HepG2 (cell line): ENCODE data around the gene USP8. TPM values are rescaled to one million over a fixed set of nuclear protein-coding genes. Genes with fewer than 3 reads are reported as not detected.

Source experiments
- AGO2 ChIP-seq: fragments of 200-400 bp; formaldehyde crosslinking; optimal IDR thresholded peaks from 2 replicates; pipeline ENCODE3; 2017; ENCODE audit warnings: mild to moderate bottlenecking, low read depth, low read length, moderate library complexity
- ZNF138 ChIP-seq: sonication (generic); formaldehyde crosslinking; IDR thresholded peaks from 2 replicates; pipeline ENCODE4 v1.5.0; 2020; ENCODE audit warnings: mild to moderate bottlenecking, low read depth, missing genetic modification reagents
- polyA plus RNA-seq, 8 experiments: library from polyadenylated mRNA; depleted of rRNA in 3 of 8; stranded (reverse) in 7 of 8; unstranded in 1 of 8; fragments of >200 nt; fragmentation: Illumina TruSeq in 4 of 8; extraction: Trizol in 4 of 8; gene quantifications; 2 replicates each; pipeline versions ENCODE4 v1.2.1 to v1.2.3, GENCODE V29; 2011 to 2016; ENCODE audit warnings: low read depth in 4 of 8, missing spikeins in 1 of 8, mixed read lengths in 1 of 8; ENCODE audit not compliant: insufficient read depth in 1 of 8
- total RNA-seq, 5 experiments: library from RNA; depleted of rRNA; stranded (reverse); fragments of >200 nt; fragmentation: Illumina TruSeq; extraction: Trizol; gene quantifications; 2 replicates each; pipeline ENCODE4 v1.2.3, GENCODE V29; 2016; ENCODE audit warnings: low read depth in 1 of 5
- TF ChIP-seq, protein P1 (sequence below): sonication (generic); formaldehyde crosslinking; conservative IDR thresholded peaks from 2 replicates; pipeline ENCODE4 v1.4.0; 2020; ENCODE audit warnings: mild to moderate bottlenecking, missing genetic modification reagents, moderate library complexity
- TF ChIP-seq, protein P2 (sequence below), 2 experiments: sonication (generic) in 1 of 2; formaldehyde crosslinking in 1 of 2; IDR thresholded peaks; 2 replicates each; pipeline versions ENCODE4 v1.4.0 to v1.6.1; 2018 to 2020; ENCODE audit warnings: missing genetic modification reagents in 2 of 2, borderline replicate concordance in 1 of 2, low read depth in 1 of 2, mild to moderate bottlenecking in 1 of 2, missing biosample characterization in 1 of 2
- TF ChIP-seq, protein P3 (sequence below): sonication (generic); IDR thresholded peaks from 2 replicates; pipeline ENCODE4 v1.6.1; 2016; ENCODE audit warnings: low read depth, borderline replicate concordance
- TF ChIP-seq, protein P4 (sequence below): sonication (generic); formaldehyde crosslinking; IDR thresholded peaks from 2 replicates; pipeline ENCODE4 v1.8.0; 2023; ENCODE audit warnings: mild to moderate bottlenecking, missing genetic modification reagents
- TF ChIP-seq, protein P5 (sequence below): sonication (generic); formaldehyde crosslinking; IDR thresholded peaks from 2 replicates; pipeline ENCODE4 v1.4.0; 2020; ENCODE audit warnings: missing genetic modification reagents
- TF ChIP-seq, protein P6 (sequence below): sonication (generic); formaldehyde crosslinking; IDR thresholded peaks from 2 replicates; pipeline ENCODE4 v1.9.0; 2021; ENCODE audit warnings: missing genetic modification reagents, mild to moderate bottlenecking, borderline replicate concordance
- TF ChIP-seq, protein P7 (sequence below): sonication (generic); formaldehyde crosslinking; conservative IDR thresholded peaks from 2 replicates; pipeline ENCODE4 v1.4.0; 2020; ENCODE audit warnings: missing genetic modification reagents

Gene USP8
- total and polyA plus RNA-seq, 2 of the 13 experiments (the other 11 are each of a cell fraction or from before 2014, with no cell fraction given) = 36.4 to 50.7 TPM

DNA sequence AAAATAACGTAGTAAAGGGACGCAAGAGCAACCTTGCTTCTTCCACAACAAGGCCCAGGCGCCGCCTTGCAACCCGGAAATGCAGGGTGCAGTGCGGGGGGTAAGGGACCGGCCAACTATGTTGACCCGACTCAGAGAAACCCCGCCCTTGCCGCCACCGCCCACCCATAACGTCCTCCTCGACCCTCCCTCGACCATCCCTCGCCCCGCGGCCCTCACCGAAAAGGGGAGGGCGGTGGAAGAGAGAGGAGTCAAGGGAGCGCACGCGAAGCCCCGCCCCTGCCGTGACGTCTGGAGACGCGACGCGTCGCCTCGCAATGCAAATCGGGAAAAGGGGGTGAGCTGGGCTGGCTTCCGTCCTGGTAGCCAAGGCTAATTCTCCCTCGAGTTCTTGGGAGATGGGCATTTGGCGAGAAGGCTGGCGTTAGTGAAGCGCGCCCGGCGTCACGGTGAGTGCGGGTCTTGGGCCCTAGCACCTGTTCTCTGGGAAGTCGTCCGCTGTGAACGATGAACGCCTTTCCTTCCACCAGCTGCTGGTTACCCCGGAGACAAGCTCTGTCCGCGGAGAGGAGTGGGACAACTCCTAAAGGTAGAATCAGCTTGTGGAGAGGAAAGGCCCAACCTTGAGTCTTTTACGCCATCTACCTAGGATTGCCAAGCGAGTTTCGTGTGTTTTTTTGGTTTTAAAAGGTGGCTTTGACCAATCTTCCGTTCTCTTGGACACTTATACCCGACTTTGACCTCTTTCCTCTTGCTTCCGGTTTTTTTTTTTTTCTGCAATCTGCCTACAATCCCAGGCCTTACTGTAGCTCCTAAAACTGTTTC, at the start of gene USP8 (continued):
- TF ChIP-seq, protein P1, sequence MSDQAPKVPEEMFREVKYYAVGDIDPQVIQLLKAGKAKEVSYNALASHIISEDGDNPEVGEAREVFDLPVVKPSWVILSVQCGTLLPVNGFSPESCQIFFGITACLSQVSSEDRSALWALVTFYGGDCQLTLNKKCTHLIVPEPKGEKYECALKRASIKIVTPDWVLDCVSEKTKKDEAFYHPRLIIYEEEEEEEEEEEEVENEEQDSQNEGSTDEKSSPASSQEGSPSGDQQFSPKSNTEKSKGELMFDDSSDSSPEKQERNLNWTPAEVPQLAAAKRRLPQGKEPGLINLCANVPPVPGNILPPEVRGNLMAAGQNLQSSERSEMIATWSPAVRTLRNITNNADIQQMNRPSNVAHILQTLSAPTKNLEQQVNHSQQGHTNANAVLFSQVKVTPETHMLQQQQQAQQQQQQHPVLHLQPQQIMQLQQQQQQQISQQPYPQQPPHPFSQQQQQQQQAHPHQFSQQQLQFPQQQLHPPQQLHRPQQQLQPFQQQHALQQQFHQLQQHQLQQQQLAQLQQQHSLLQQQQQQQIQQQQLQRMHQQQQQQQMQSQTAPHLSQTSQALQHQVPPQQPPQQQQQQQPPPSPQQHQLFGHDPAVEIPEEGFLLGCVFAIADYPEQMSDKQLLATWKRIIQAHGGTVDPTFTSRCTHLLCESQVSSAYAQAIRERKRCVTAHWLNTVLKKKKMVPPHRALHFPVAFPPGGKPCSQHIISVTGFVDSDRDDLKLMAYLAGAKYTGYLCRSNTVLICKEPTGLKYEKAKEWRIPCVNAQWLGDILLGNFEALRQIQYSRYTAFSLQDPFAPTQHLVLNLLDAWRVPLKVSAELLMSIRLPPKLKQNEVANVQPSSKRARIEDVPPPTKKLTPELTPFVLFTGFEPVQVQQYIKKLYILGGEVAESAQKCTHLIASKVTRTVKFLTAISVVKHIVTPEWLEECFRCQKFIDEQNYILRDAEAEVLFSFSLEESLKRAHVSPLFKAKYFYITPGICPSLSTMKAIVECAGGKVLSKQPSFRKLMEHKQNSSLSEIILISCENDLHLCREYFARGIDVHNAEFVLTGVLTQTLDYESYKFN (CRISPR knock-in tag) = peak; percentile 66
- TF ChIP-seq, protein P2, sequence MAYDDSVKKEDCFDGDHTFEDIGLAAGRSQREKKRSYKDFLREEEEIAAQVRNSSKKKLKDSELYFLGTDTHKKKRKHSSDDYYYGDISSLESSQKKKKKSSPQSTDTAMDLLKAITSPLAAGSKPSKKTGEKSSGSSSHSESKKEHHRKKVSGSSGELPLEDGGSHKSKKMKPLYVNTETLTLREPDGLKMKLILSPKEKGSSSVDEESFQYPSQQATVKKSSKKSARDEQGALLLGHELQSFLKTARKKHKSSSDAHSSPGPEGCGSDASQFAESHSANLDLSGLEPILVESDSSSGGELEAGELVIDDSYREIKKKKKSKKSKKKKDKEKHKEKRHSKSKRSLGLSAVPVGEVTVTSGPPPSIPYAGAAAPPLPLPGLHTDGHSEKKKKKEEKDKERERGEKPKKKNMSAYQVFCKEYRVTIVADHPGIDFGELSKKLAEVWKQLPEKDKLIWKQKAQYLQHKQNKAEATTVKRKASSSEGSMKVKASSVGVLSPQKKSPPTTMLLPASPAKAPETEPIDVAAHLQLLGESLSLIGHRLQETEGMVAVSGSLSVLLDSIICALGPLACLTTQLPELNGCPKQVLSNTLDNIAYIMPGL (CRISPR knock-in tag; IDR thresholded peaks at IDR 0.05; ENCODE audit: borderline replicate concordance in 1 of 2, low read depth in 1 of 2) = peak; percentile 41 to 59; a peak in 3 of 4 replicates
- TF ChIP-seq, protein P3, sequence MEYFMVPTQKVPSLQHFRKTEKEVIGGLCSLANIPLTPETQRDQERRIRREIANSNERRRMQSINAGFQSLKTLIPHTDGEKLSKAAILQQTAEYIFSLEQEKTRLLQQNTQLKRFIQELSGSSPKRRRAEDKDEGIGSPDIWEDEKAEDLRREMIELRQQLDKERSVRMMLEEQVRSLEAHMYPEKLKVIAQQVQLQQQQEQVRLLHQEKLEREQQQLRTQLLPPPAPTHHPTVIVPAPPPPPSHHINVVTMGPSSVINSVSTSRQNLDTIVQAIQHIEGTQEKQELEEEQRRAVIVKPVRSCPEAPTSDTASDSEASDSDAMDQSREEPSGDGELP = peak; percentile 49; the same call in 1 of the 2 replicates
- TF ChIP-seq, protein P4, sequence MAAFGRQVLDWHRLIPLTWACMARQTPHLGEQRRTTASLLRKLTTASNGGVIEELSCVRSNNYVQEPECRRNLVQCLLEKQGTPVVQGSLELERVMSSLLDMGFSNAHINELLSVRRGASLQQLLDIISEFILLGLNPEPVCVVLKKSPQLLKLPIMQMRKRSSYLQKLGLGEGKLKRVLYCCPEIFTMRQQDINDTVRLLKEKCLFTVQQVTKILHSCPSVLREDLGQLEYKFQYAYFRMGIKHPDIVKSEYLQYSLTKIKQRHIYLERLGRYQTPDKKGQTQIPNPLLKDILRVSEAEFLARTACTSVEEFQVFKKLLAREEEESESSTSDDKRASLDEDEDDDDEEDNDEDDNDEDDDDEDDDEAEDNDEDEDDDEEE (CRISPR knock-in tag) = peak; percentile 55; the same call in 1 of the 2 replicates
- TF ChIP-seq, protein P5, sequence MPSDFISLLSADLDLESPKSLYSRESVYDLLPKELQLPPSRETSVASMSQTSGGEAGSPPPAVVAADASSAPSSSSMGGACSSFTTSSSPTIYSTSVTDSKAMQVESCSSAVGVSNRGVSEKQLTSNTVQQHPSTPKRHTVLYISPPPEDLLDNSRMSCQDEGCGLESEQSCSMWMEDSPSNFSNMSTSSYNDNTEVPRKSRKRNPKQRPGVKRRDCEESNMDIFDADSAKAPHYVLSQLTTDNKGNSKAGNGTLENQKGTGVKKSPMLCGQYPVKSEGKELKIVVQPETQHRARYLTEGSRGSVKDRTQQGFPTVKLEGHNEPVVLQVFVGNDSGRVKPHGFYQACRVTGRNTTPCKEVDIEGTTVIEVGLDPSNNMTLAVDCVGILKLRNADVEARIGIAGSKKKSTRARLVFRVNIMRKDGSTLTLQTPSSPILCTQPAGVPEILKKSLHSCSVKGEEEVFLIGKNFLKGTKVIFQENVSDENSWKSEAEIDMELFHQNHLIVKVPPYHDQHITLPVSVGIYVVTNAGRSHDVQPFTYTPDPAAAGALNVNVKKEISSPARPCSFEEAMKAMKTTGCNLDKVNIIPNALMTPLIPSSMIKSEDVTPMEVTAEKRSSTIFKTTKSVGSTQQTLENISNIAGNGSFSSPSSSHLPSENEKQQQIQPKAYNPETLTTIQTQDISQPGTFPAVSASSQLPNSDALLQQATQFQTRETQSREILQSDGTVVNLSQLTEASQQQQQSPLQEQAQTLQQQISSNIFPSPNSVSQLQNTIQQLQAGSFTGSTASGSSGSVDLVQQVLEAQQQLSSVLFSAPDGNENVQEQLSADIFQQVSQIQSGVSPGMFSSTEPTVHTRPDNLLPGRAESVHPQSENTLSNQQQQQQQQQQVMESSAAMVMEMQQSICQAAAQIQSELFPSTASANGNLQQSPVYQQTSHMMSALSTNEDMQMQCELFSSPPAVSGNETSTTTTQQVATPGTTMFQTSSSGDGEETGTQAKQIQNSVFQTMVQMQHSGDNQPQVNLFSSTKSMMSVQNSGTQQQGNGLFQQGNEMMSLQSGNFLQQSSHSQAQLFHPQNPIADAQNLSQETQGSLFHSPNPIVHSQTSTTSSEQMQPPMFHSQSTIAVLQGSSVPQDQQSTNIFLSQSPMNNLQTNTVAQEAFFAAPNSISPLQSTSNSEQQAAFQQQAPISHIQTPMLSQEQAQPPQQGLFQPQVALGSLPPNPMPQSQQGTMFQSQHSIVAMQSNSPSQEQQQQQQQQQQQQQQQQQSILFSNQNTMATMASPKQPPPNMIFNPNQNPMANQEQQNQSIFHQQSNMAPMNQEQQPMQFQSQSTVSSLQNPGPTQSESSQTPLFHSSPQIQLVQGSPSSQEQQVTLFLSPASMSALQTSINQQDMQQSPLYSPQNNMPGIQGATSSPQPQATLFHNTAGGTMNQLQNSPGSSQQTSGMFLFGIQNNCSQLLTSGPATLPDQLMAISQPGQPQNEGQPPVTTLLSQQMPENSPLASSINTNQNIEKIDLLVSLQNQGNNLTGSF (CRISPR knock-in tag) = no peak
- TF ChIP-seq AGO2 (peak; percentile 36), ZNF138 (CRISPR knock-in tag) (peak; percentile 49; the same call in 1 of the 2 replicates)
- TF ChIP-seq, protein P6, sequence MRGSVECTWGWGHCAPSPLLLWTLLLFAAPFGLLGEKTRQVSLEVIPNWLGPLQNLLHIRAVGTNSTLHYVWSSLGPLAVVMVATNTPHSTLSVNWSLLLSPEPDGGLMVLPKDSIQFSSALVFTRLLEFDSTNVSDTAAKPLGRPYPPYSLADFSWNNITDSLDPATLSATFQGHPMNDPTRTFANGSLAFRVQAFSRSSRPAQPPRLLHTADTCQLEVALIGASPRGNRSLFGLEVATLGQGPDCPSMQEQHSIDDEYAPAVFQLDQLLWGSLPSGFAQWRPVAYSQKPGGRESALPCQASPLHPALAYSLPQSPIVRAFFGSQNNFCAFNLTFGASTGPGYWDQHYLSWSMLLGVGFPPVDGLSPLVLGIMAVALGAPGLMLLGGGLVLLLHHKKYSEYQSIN = no peak
- TF ChIP-seq, protein P7, sequence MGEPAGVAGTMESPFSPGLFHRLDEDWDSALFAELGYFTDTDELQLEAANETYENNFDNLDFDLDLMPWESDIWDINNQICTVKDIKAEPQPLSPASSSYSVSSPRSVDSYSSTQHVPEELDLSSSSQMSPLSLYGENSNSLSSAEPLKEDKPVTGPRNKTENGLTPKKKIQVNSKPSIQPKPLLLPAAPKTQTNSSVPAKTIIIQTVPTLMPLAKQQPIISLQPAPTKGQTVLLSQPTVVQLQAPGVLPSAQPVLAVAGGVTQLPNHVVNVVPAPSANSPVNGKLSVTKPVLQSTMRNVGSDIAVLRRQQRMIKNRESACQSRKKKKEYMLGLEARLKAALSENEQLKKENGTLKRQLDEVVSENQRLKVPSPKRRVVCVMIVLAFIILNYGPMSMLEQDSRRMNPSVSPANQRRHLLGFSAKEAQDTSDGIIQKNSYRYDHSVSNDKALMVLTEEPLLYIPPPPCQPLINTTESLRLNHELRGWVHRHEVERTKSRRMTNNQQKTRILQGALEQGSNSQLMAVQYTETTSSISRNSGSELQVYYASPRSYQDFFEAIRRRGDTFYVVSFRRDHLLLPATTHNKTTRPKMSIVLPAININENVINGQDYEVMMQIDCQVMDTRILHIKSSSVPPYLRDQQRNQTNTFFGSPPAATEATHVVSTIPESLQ (CRISPR knock-in tag) = 0 out of 2 replicates have a peak, but pooled peaks have one; percentile 0
